Smooth muscle cell of the coronary artery (primary cell): ENCODE data around the gene C1orf53. TPM values are rescaled to one million over a fixed set of nuclear protein-coding genes. Genes with fewer than 3 reads are reported as not detected.

Experiments used
- total RNA-seq: library from RNA; depleted of rRNA; stranded (reverse); fragments of >200 nt; gene quantifications from 2 replicates; pipeline ENCODE4 v1.2.3, GENCODE V29; 2014; ENCODE audit warnings: low replicate concordance

The C1orf53 gene
- total RNA-seq, result 3.6 and 3.9 TPM in 2 replicates

DNA sequence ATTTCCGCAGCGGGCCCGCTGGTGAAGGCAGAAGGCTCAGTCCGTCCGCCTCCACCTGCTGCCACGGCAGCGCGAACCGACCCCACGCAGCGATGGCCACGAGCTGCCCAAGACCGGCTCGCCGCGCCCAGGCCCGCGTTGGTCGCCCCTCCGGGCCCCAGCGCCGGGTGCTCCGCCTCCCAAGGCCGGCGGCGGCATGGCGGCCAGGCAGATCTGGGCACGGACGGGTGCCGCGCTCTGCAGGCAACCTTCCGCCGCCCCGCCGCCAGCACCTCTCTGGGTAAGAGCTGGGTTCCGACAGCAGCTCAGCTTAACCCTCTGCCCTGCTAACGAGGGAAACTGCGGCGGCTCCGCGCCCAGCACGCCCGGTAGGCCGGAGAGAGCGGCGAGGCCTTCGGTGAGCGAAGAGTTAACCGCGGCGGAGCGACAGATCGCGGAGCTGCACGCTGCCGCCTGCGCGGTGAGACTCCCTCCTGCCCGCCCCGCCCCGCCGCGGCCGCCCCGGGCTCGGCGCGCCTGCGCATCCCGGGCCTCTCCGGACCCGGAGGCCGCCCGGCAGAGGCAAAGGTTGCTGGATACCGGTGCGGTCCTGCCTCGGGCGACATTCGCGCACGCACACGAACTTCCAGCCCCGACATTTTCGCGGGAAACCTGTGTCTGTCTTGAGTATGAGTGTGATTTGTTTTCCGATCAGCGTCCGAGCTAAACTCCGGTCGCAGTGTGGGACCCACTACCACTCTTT is at the start of gene C1orf53:
TSS of gene C1orf53 (plus strand) at position 177 of the 742 bp plus-strand sequence. CDS start at position 197, 20 bp downstream.

Other genes with a start within 250 kb of the C1orf53 start
- gene DENND1B, start 127.2 kb upstream of the C1orf53 start, total RNA-seq, result 4.4 and 6.4 TPM in 2 replicates
- 0.38 and 2.1 TPM in 2 replicates for gene LHX9, start 14.7 kb downstream of the C1orf53 start, total RNA-seq